GM19468 (cell line): ENCODE measurements around the gene DET1.
"Not testable (repeated sequence)": the region's sequence is repeated elsewhere in the genome, so short reads cannot be mapped to it uniquely, and the experiment has no call there.

Source experiments
- ATAC-seq: cut with Tn5 transposase; IDR thresholded peaks from one replicate; pipeline ENCODE4 v1.9.1; 2021; ENCODE audit warnings: mild to moderate bottlenecking, moderate library complexity, moderate number of reproducible peaks; ENCODE audit not compliant: unreplicated experiment; ENCODE audit errors: extremely low read depth

The DET1 gene

GRCh38 chr15:88541709-88542341 lies 4.7 kb downstream of the DET1 start:
- ATAC-seq = no peak

GRCh38 chr15:88541111-88541510 lies 5.4 kb downstream of the DET1 start:
- ATAC-seq = not testable (repeated sequence)

GRCh38 chr15:88540350-88540749 lies 6.1 kb downstream of the DET1 start:
- ATAC-seq = not testable (repeated sequence)

- no peak for ATAC-seq
Observed at GRCh38 chr15:88539441-88539840, 7.0 kb downstream of the DET1 start.

- no peak for ATAC-seq
Observed at GRCh38 chr15:88538972-88539371, 7.5 kb downstream of the DET1 start.

- ATAC-seq = no peak
Observed at GRCh38 chr15:88537591-88538317, 8.7 kb downstream of the DET1 start.

- ATAC-seq = no peak
Observed at GRCh38 chr15:88535607-88536313, 10.7 kb downstream of the DET1 start.

GRCh38 chr15:88535100-88535499 lies 11.4 kb downstream of the DET1 start:
- ATAC-seq = no peak

- ATAC-seq = no peak
Observed at GRCh38 chr15:88533376-88533775, 13.1 kb downstream of the DET1 start.

- no peak for ATAC-seq
Observed at GRCh38 chr15:88529021-88529630, 17.4 kb downstream of the DET1 start.

GRCh38 chr15:88526247-88526879 lies 20.1 kb downstream of the DET1 start:
- ATAC-seq = no peak

GRCh38 chr15:88525418-88525817 lies 21.1 kb downstream of the DET1 start:
- ATAC-seq = no peak

- ATAC-seq = not testable (repeated sequence)
Observed at GRCh38 chr15:88524094-88524493, 22.4 kb downstream of the DET1 start.

- ATAC-seq = no peak
Observed at GRCh38 chr15:88518903-88519302, 27.6 kb downstream of the DET1 start.

GRCh38 chr15:88513195-88513594 lies 33.3 kb downstream of the DET1 start:
- no peak for ATAC-seq

GRCh38 chr15:88512601-88513000 lies 33.9 kb downstream of the DET1 start:
- no peak for ATAC-seq

- ATAC-seq = no peak
Observed at GRCh38 chr15:88512078-88512477, 34.4 kb downstream of the DET1 start.

GRCh38 chr15:88511161-88511560 lies 35.3 kb downstream of the DET1 start:
- no peak for ATAC-seq

- ATAC-seq = no peak
Observed at GRCh38 chr15:88509964-88510363, 36.5 kb downstream of the DET1 start.

- ATAC-seq = no peak
Observed at GRCh38 chr15:88509321-88509720, 37.2 kb downstream of the DET1 start.
